Epithelial cell of proximal tubule (primary cell): ENCODE measurements around the gene TIMD4. TPM values are rescaled to one million over a fixed set of nuclear protein-coding genes. Genes with fewer than 3 reads are reported as not detected.

Experiments
- DNase-seq: peaks from one replicate; pipeline ENCODE4 v3.0.0-alpha.2; 2011; ENCODE audit warnings: low read depth
- H3K4me3 ChIP-seq: 2 replicates; pipeline ENCODE4 v1.5.1; 2011; ENCODE audit warnings: low read depth, mild to moderate bottlenecking, low read length
- total RNA-seq: library from RNA; depleted of rRNA; stranded (reverse); fragments of >200 nt; gene quantifications from 2 replicates; pipeline ENCODE4 v1.2.3, GENCODE V29; 2015
- TF ChIP-seq, protein P1 (sequence below): conservative IDR thresholded peaks from 2 replicates; pipeline ENCODE4 v1.5.1; 2012; ENCODE audit warnings: low read depth, mild to moderate bottlenecking, low read length

TIMD4 gene
- total RNA-seq, result 0.17 TPM in 1 of 2 replicates, not detected in the other

DNA sequence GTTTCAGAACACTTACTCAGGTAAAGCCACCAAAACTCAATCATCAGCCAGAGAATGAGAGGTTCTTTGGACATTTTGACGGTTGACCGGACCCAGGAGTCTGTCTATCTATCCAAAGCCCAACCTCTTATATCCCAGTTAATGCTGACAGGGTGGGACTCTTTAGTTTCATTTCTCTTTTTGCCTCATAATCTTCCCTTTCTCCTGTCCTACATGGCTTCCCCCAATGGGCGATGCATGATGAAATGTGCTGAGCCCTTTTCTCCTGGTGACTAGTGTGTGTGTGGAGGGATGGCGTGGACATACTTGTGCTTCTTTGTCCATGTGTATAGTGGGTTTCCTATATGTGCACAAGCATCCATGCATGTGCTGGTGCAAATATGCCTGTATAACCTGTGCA is at the start of gene TIMD4:
TIMD4 (minus strand) TSS at position 102 of the 400 bp plus-strand sequence; CDS start at position 74, 28 bp downstream.
- no peak within 1 kb of the TSS for H3K4me3 ChIP-seq
- no peak for DNase-seq
- TF ChIP-seq, protein P1, sequence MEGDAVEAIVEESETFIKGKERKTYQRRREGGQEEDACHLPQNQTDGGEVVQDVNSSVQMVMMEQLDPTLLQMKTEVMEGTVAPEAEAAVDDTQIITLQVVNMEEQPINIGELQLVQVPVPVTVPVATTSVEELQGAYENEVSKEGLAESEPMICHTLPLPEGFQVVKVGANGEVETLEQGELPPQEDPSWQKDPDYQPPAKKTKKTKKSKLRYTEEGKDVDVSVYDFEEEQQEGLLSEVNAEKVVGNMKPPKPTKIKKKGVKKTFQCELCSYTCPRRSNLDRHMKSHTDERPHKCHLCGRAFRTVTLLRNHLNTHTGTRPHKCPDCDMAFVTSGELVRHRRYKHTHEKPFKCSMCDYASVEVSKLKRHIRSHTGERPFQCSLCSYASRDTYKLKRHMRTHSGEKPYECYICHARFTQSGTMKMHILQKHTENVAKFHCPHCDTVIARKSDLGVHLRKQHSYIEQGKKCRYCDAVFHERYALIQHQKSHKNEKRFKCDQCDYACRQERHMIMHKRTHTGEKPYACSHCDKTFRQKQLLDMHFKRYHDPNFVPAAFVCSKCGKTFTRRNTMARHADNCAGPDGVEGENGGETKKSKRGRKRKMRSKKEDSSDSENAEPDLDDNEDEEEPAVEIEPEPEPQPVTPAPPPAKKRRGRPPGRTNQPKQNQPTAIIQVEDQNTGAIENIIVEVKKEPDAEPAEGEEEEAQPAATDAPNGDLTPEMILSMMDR, result no peak

GRCh38 chr5:157006262-157006661 is 43.2 kb upstream of the TIMD4 start:
- TF ChIP-seq, protein P1, result no peak
- H3K4me3 ChIP-seq, result no peak overlapping the region
- no peak for DNase-seq

GRCh38 chr5:157004893-157005551 is 42.0 kb upstream of the TIMD4 start:
- H3K4me3 ChIP-seq, result no peak overlapping the region
- TF ChIP-seq, protein P1, result no peak
- peak; percentile 72 for DNase-seq

DNA sequence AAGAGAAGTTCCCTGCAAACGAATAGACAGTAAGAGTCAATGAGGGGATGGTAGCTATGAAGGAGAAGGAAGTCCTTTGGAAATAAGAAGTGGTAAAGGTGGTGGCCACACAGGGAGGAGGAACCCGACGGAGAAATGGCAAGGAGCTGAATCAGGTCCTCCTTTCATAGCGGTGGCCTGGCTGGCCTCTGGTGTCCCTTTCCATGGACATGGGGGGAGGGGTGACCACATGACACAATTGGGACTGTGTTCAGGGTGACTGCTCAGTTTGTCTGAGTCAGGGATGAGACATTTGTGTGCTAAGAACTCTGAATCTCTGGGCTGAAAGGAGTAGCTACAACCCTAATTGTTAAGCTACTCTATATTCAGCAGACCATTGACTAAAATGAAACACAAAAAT is 28.7 kb upstream of the TIMD4 start:
- H3K4me3 ChIP-seq, result no peak overlapping the region
- TF ChIP-seq, protein P1, result no peak
- peak; percentile 19 for DNase-seq

- TF ChIP-seq, protein P1, result no peak
- H3K4me3 ChIP-seq, result no peak overlapping the region
- DNase-seq, result no peak
Measured at GRCh38 chr5:156984064-156984463, 21.0 kb upstream of the TIMD4 start.

- DNase-seq, result no peak
- H3K4me3 ChIP-seq, result no peak overlapping the region
- TF ChIP-seq, protein P1, result no peak
Measured at GRCh38 chr5:156981481-156981880, 18.5 kb upstream of the TIMD4 start.

GRCh38 chr5:156974328-156974727 is 11.3 kb upstream of the TIMD4 start:
- TF ChIP-seq, protein P1, result no peak
- DNase-seq, result no peak
- no peak overlapping the region for H3K4me3 ChIP-seq
